Astrocyte of the cerebellum (primary cell): Measurements from ENCODE around the gene TTLL10.

Source experiments
- DNase-seq: peaks from one replicate; pipeline ENCODE4 v3.0.0-alpha.2; 2011; ENCODE audit warnings: low read depth
- H3K4me3 ChIP-seq: 2 replicates; pipeline ENCODE4 v1.5.1; 2011; ENCODE audit warnings: mild to moderate bottlenecking, low read depth, low read length, moderate library complexity
- in situ Hi-C: cut with HindIII; loops from 2 replicates; pipeline ENCODE4 v1.10.0; 2017; ENCODE audit warnings: low sequenced_read_pairs
- TF ChIP-seq, protein P1 (sequence below): IDR thresholded peaks from 2 replicates; pipeline ENCODE4 v1.5.1; 2012; ENCODE audit warnings: low read length, low read depth, moderate library complexity, mild to moderate bottlenecking; ENCODE audit errors: missing control alignments

Gene TTLL10

DNA sequence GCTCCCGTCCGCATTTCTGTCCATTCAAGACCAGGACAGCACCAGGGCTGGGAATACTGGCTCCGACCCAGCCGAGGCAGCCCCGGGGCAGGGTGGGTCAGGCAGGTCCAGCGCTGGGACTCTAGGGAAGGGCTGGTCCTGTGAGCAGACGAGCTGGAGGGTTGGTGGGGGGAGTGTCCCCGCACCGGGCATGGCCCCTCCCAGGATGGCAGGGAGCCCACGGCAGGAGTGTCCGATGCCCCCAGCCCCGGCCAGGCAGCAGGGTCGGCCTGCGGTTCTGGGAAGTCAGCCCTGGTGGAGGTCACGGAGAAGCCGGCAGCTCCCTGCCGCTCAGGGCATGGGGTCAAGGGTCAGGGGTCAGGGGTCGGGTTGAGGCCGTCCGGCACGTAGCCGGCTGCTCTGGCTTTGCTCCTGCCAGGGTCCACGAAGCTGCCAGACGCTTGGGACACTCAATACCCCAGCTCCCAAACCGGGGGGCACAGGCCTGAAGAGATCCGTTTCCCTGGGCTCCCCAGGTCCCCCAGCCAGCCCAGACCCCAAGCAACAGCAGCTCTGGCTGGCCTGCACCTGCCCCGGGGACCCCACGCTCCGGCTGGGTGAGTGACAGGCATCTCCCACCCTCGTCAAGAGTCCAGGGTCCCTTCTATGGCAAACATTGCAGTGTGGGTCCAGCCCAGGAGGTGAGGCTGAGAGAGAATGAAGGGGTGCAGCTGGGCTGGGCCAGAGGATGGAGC, 66.1 kb downstream of the TTLL10 start:
- H3K4me3 ChIP-seq = no peak overlapping the region
- DNase-seq = no peak
- in situ Hi-C loops = no loop called here
- TF ChIP-seq, protein P1, sequence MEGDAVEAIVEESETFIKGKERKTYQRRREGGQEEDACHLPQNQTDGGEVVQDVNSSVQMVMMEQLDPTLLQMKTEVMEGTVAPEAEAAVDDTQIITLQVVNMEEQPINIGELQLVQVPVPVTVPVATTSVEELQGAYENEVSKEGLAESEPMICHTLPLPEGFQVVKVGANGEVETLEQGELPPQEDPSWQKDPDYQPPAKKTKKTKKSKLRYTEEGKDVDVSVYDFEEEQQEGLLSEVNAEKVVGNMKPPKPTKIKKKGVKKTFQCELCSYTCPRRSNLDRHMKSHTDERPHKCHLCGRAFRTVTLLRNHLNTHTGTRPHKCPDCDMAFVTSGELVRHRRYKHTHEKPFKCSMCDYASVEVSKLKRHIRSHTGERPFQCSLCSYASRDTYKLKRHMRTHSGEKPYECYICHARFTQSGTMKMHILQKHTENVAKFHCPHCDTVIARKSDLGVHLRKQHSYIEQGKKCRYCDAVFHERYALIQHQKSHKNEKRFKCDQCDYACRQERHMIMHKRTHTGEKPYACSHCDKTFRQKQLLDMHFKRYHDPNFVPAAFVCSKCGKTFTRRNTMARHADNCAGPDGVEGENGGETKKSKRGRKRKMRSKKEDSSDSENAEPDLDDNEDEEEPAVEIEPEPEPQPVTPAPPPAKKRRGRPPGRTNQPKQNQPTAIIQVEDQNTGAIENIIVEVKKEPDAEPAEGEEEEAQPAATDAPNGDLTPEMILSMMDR = no peak

DNA sequence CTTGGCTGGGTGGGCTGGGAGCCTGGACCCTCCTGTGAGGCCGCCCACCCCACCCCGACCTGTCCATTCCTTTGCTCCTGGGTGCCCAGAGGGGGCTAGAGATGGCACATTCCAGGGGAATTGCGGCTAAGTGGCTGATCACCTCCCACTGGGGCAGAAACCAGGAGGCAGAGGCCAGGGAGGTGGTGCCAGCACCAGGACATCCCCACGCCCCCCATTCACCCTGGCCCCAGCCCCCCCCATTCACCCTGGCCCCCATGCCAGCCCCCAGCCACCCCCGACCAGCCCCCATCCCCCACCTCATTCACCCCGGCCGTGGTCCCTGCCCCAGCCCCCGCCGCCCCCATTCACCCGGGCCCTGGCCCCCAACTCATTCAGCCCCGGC, 66.7 kb downstream of the TTLL10 start:
- DNase-seq = no peak
- no peak overlapping the region for H3K4me3 ChIP-seq
- in situ Hi-C loops = no loop called here
- TF ChIP-seq, protein P1 = no peak

DNA sequence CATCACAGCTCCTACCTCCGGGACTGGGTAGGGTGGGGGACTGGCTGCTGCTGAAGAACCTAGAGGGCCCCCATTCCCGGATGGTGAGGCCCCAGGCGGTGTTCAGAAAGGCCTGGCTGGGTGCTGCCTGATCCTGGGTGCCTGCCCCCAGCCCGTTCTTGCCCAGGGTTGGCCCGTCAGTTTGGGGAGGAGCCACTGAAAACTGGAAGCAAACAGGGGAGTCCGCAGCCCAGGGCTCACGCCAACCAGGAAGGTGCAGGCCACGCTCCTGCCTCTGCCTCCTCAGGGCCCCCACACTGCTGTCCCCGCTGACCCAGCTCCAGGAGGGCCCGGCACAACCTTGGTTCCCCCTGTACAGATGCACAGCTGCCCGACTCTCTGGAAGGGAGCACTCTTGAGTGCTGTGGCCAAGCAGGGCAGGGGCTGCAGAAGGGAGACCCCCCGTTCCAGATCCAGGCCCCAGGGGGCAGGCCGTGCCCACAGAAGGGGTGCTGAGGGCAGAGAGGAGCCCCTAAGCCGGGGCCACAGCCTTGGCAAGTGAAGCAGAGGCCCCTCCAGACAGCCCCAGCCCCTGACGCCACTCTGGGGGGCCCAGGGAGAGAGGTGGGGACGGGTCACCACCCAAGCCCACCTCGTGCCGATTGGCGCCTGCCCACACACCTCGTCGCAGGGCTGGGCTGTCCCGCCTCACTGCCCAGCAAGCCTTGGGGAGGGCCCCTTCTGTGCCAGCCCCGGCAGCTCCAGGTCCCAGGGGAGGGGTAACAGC, 67.3 kb downstream of the TTLL10 start:
- DNase-seq = no peak
- no peak overlapping the region for H3K4me3 ChIP-seq
- TF ChIP-seq, protein P1 = no peak
- in situ Hi-C loops = no loop called here

DNA sequence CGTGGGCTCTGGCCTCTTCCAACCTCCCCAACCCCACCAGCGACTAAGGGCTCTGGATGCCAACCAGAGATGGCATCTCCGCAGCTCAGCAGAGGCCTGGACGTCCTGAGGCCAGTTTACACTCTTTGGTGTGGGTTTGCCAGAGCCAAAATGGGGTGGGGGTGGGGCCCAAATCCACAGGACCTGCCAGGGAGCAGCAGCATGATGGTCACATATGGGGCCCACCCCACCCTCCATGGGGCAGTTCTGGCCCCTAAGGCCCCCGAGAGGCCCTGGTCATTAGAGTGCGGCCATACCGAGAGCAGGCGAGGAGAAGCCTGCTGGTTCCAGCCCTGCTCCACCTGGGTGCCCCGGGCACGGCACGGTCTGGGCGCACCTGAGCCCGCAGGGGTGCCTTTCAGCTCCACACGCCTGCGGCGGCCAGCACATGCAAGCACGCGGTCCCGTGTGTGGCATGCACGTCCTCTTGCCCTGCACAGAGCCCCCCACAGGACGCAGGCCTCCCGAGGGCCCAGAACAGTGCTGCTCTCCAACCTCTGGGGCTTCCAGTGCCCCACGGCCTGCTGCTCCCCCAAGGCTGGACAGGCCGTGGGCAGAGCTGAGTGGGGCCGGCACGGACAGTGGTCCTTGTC, 68.0 kb downstream of the TTLL10 start:
- TF ChIP-seq, protein P1 = no peak
- no peak for DNase-seq
- H3K4me3 ChIP-seq = no peak overlapping the region
- in situ Hi-C loops = no loop called here

DNA sequence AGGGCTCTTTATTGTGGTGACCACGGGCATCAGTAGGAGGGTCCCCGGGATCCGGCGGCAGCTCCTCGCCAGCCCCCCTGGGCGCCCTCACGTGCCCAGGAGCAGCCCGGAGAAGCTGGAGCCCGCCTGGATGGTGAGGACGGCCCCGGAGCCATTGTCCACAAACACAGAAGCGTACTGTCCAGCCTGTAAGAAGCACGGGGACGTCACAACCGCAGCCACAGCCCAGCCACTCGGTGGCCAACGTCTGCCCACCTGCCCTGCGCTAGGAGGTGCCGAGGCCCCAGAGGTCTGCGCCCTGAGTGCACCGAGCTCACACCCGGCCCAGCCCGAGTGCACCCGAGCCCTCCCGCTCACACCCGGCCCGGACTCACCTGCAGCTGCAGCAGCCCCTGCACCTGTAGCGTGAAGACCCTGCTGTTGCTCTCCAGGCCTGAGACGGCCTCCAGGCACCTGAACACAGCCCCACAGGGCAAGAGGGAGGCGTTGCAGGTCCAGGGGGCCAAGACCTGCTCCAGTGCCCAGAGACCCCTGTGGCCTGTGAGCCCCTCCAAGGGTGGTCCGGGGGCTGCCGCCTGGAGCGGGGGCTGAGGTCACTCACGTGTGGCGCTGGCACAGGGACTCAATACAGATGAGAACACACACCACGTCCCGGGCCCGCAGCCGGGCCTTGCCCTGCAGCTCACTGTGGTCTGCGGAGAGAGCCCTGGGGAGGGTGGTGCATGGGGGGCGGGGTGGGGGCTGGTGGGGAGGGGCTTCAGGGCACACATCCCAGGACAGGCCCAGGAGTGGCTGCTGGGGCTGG, 69.0 kb downstream of the TTLL10 start:
- no peak for DNase-seq
- no peak overlapping the region for H3K4me3 ChIP-seq
- TF ChIP-seq, protein P1 = no peak
- in situ Hi-C loops = no loop called here

DNA sequence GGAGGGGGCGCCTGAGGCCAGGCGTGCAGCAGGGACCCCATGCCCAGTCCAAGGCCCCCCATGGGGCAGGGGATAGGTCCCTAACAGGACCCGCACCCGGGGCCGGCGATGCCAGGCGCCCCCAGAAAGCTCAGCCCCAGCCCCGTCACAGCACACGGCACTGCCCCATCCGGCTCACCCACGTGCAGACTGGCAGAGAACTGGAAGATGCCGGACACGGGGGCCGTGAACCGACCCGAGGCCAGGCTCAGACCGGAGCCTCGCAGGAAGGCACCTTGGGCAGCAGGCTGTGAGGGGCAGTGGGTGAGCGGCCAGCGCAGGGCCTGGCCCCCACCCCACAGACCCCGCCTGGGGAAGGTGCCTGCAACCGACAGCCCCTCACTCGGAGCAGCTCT, 69.6 kb downstream of the TTLL10 start:
- DNase-seq = no peak
- TF ChIP-seq, protein P1 = no peak
- no peak overlapping the region for H3K4me3 ChIP-seq
- in situ Hi-C loops = no loop called here
